GM12892 (cell line): ENCODE results near the gene FGFBP1.

Experiments
- DNase-seq: peaks from one replicate; pipeline ENCODE4 v3.0.0; 2011; ENCODE audit not compliant: insufficient read length
- FAIRE-seq: peaks from 2 replicates; lab custom pipeline; 2011; peaks lifted over from hg19 to GRCh38; lab: Jason Lieb, UNC
- POLR2A ChIP-seq: IDR thresholded peaks from 2 replicates; pipeline ENCODE4 v1.6.1; 2011; ENCODE audit warnings: low read depth, low read length, control low read depth
- POLR2AphosphoS5 ChIP-seq: IDR thresholded peaks from 2 replicates; pipeline ENCODE4 v1.6.1; 2011; ENCODE audit warnings: low read depth, low read length, control low read depth
- TAF1 ChIP-seq: IDR thresholded peaks from 2 replicates; pipeline ENCODE4 v1.6.1; 2011; ENCODE audit warnings: low read depth, mild to moderate bottlenecking, control low read depth, low read length, borderline replicate concordance

FGFBP1 gene

GRCh38 chr4:15890246-15890829 lies 48.2 kb downstream of the FGFBP1 start:
- TF ChIP-seq POLR2AphosphoS5 (no peak), POLR2A (no peak), TAF1 (no peak)
- DNase-seq = no peak
- FAIRE-seq = no peak

- DNase-seq (no peak), FAIRE-seq (no peak)
- TF ChIP-seq TAF1 = no peak
- TF ChIP-seq POLR2A = no peak
- no peak for TF ChIP-seq POLR2AphosphoS5
Measured at GRCh38 chr4:15888515-15888914, 50.0 kb downstream of the FGFBP1 start.
